ENCODE measurements around the gene CBX4.

The CBX4 gene

DNA sequence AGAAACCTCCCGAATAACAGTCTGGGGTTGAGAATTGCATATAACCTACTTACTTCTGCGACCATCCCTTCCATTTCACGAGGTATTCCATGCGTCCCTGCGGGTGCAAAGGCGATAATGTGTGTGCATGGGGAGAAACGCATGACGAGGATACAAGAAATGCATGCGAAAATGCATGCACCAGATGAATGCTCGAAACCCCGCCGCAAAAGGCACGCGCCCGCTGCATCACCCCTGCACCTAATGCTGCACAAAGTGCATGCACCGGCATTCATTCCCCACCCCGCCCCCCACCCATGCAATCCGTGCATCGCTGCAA is 42.8 kb downstream of the CBX4 start:
- Histone ChIP-seq H3K27me3 (replicated peaks; ENCODE audit: control insufficient read depth, insufficient read depth, low read length) (peaks cover 8% of the 10 kb centered on the region), H3K36me3 (ENCODE audit: control insufficient read depth, insufficient read depth, low read length) (no peaks in the 10 kb centered on the region), H3K4me3 (replicated peaks; ENCODE audit: low read depth, low read length) (peak overlapping the region; percentile 77)
- DNase-seq (ENCODE audit: extremely low read depth, insufficient read length), result no peak
- TF ChIP-seq, protein P1, sequence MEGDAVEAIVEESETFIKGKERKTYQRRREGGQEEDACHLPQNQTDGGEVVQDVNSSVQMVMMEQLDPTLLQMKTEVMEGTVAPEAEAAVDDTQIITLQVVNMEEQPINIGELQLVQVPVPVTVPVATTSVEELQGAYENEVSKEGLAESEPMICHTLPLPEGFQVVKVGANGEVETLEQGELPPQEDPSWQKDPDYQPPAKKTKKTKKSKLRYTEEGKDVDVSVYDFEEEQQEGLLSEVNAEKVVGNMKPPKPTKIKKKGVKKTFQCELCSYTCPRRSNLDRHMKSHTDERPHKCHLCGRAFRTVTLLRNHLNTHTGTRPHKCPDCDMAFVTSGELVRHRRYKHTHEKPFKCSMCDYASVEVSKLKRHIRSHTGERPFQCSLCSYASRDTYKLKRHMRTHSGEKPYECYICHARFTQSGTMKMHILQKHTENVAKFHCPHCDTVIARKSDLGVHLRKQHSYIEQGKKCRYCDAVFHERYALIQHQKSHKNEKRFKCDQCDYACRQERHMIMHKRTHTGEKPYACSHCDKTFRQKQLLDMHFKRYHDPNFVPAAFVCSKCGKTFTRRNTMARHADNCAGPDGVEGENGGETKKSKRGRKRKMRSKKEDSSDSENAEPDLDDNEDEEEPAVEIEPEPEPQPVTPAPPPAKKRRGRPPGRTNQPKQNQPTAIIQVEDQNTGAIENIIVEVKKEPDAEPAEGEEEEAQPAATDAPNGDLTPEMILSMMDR (IDR thresholded peaks at IDR 0.05; ENCODE audit: insufficient read depth, low read length, poor library complexity, severe bottlenecking), result no peak

DNA sequence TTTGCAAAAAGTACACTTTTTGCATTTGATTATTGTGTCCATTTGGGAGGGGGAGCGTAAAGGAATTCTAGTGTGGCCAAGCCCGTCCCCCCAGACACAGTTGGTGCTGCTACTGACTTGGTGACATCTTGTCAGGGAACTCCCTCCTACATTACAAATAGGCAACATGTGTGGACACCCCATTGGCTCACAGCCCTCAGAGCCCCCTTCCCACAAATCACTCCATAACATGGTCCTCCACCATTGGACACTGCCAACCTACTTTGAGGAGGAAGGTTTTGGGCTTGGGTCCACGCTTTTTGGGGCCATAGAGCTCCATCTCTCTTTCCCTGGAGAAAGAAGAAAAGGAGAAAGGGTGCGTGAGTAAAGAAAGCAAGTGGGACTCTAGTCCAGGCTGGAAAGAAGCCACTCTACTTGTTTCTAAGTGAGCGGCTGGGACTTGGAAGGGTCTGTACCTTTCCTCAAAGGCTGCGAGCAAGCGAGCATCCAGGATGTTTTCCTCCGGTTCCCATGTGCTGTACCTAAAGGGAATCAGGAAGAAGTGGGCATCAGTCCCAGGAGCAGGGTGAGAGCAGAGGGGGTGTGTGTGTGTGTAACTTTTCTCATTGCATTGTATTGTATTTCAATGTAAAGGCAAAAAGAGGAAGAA is 43.3 kb downstream of the CBX4 start:
- Histone ChIP-seq H3K4me3 (replicated peaks; ENCODE audit: low read depth, low read length) (peak overlapping the region; percentile 77), H3K36me3 (ENCODE audit: control insufficient read depth, insufficient read depth, low read length) (no peaks in the 10 kb centered on the region), H3K27me3 (replicated peaks; ENCODE audit: control insufficient read depth, insufficient read depth, low read length) (peaks cover 8% of the 10 kb centered on the region)
- TF ChIP-seq, protein P1 (IDR thresholded peaks at IDR 0.05; ENCODE audit: insufficient read depth, low read length, poor library complexity, severe bottlenecking), result no peak
- DNase-seq (ENCODE audit: extremely low read depth, insufficient read length), result no peak

DNA sequence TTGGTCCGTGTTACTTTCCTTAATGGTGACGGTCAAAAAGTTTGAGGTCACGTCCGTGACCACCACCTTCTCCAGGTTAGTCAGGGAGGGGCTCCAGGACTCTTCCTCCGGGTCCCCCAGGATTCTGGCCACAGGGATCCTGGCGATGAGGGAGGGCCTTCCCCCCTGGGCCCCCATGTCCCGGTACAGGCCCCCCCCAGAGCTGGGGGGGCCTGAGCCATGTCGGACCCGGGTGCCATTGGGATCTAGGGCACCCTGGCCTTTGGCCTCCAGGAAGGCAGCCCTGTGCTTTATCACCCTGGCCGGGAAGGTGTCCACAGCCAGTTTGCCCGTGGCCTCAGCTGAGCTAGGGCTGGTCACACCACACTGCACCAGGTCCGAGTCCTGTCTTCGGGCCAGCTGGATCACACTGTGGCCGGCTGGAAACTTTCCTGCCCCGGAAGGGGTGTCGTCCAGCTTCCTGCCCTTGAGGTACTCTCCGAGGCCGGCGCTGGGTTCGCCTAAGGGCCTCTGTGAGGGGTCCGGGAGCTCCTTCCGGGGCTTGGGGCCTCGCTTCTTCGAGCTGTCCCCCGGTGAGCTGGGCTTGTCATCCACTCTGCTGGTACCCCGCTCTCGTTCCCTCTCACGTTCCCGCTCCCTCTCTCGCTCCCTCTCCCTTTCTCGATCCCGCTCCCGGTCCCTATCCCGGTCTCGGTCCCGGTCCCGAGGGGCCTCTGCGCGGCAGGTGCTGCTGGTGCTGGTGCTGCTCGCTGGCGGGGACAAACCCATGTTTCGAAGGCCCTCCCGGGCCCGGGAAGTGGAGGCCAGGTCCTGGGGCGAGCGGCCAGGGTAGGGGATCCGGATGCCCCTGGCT is 44.4 kb downstream of the CBX4 start:
- peaks cover 7% of the 10 kb centered on the region for H3K27me3 ChIP-seq (replicated peaks; ENCODE audit: control insufficient read depth, insufficient read depth, low read length)
- TF ChIP-seq, protein P1 (IDR thresholded peaks at IDR 0.05; ENCODE audit: insufficient read depth, low read length, poor library complexity, severe bottlenecking), result no peak
- no peak for DNase-seq (ENCODE audit: extremely low read depth, insufficient read length)
- no peaks in the 10 kb centered on the region for H3K36me3 ChIP-seq (ENCODE audit: control insufficient read depth, insufficient read depth, low read length)
- H3K4me3 ChIP-seq (replicated peaks; ENCODE audit: low read depth, low read length), result no peak overlapping the region

DNA sequence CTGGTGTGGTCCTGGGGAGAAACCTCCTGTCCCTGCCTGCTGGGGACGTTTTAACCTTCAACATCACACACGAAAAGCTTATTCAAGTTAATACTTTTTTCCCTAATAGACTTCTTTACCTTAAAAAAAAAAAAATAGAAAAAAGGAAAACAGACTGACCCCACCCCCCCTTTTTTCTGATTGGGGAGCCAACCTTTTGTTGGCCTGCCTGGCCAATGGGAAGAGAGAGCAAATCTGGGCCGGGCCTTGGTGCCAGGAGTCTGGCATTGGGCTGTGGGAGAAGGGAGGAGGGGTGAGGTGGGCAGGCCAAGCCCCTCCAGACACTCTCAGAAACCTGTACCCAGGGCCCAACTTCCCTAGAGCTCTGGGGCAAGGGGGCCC is 45.3 kb downstream of the CBX4 start:
- H3K27me3 ChIP-seq (replicated peaks; ENCODE audit: control insufficient read depth, insufficient read depth, low read length), result peaks cover 6% of the 10 kb centered on the region
- TF ChIP-seq, protein P1 (IDR thresholded peaks at IDR 0.05; ENCODE audit: insufficient read depth, low read length, poor library complexity, severe bottlenecking), result no peak
- DNase-seq (ENCODE audit: extremely low read depth, insufficient read length), result no peak
- no peak overlapping the region for H3K4me3 ChIP-seq (replicated peaks; ENCODE audit: low read depth, low read length)
- no peaks in the 10 kb centered on the region for H3K36me3 ChIP-seq (ENCODE audit: control insufficient read depth, insufficient read depth, low read length)

DNA sequence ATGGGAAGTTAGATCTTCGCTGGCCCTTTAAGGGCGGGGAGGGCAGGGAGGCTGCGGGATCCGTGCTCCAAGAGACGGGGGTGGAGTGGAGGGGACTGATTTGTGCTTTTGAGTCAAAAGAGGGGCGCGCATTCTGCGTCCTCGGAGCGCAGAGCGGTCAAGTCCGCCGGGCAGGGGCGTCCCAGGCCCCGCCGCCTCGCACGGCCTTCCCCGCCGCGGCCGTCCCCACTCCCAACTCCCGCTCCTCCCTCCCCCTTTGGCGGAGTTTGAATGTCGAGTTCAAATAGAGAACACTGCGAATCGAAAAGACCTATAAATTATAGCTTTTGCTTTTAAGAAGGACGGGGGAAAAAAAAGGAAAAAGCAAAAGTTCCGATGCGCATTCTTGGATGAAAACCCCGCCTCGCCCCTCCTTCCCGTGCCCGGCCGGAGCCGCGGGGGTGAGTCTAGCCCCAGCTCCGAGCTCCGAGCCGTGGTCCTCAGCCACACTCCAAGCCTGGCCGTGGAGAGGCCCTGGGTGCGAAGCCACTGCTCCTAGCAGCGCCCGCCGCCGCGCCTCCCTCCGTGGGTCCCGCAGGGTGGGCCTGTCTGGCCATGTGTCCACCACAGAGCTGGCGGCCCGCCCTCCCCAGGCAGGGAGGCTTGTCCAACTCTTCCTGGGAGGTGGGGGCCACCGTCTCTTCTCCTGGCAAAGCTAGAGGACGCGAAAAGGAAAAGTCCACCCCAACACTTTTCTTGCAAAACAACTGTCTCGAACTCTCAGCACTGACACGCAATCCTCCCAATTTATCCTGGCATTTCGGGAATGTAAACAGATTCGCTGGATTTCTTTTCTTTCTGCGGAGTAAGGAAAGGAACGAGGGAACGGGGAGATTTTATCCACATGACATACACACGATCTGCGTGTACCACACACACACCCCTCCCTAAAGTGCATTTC is 46.0 kb downstream of the CBX4 start:
- TF ChIP-seq, protein P1 (IDR thresholded peaks at IDR 0.05; ENCODE audit: insufficient read depth, low read length, poor library complexity, severe bottlenecking), result no peak
- Histone ChIP-seq H3K27me3 (replicated peaks; ENCODE audit: control insufficient read depth, insufficient read depth, low read length) (peaks cover 3% of the 10 kb centered on the region; the same call in 1 of the 2 replicates), H3K4me3 (replicated peaks; ENCODE audit: low read depth, low read length) (no peak overlapping the region), H3K36me3 (ENCODE audit: control insufficient read depth, insufficient read depth, low read length) (no peaks in the 10 kb centered on the region)
- no peak for DNase-seq (ENCODE audit: extremely low read depth, insufficient read length)
